ENCODE measurements around the gene PLCH1.

GRCh38 chr3:155745795-155746550 lies 1.1 kb upstream of the PLCH1 start:
- no peak for TF ChIP-seq POLR2AphosphoS5 (IDR thresholded peaks at IDR 0.05; ENCODE audit: low read depth, low read length)
- no peak for TF ChIP-seq PAX5 (IDR thresholded peaks at IDR 0.05; ENCODE audit: insufficient read depth, low read length, severe bottlenecking)
- TF ChIP-seq POLR2A (IDR thresholded peaks at IDR 0.05; ENCODE audit: low read depth, low read length) = no peak
- TF ChIP-seq TAF1 (IDR thresholded peaks at IDR 0.05; ENCODE audit: low read depth, low read length) = no peak

Data from GM12891 (cell line).